ENCODE data around the gene AQP9. TPM values are rescaled to one million over a fixed set of nuclear protein-coding genes. Genes with fewer than 3 reads are reported as not detected.
"Not testable (repeated sequence)": the region's sequence is repeated elsewhere in the genome, so short reads cannot be mapped to it uniquely, and the experiment has no call there.

AQP9 gene
- total RNA-seq, 1 experiment from 2014 or later: not detected

DNA sequence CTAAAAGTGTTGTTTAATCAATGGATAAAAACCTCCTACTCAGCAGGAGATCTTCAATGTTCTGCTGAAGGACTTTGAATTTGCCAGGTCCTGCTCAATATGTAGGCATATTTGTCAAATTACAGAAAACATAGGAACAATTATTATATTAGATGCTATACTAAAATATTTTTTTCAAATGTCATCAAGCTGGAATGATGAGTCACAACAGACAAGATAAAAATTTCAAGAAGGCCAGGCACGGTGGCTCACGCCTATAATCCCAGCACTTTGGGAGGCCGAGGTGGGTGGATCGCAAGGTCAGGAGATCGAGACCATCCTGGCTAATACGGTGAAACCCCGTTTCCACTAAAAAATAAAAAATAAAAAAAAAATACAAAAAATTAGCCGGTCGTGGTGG lies 68.0 kb downstream of the AQP9 start:
- DNase-seq (ENCODE audit: low spot score): no peak
- no TSS peak for BruUV-seq (replicated peaks)
- H3K9me3 ChIP-seq (ENCODE audit: low read depth, low read length, poor library complexity, severe bottlenecking): no peaks in the 10 kb centered on the region
- H3K4me1 ChIP-seq (ENCODE audit: insufficient read depth, low read length, poor library complexity, severe bottlenecking): peaks cover 6% of the 10 kb centered on the region
- no peaks in the 10 kb centered on the region for H3K36me3 ChIP-seq (ENCODE audit: insufficient read depth, low read length, poor library complexity, severe bottlenecking)
- H3K27ac ChIP-seq (ENCODE audit: low read depth, low read length, poor library complexity, severe bottlenecking): no peak overlapping the region
- intact Hi-C loops (cut with micrococcal nuclease; ENCODE audit: unreplicated experiment): no loop called here
- H3K4me3 ChIP-seq (ENCODE audit: low read depth, low read length, poor library complexity, severe bottlenecking): no peak overlapping the region
- H3K27me3 ChIP-seq (replicated peaks; ENCODE audit: insufficient read depth, low read depth, low read length, poor library complexity): no peaks in the 10 kb centered on the region
- POLR2A ChIA-PET (ENCODE audit: low non-redundant PET): no interaction called here
- CTCF ChIA-PET: no interaction called here
- no peak for TF ChIP-seq CTCF (conservative IDR thresholded peaks at IDR 0.05; ENCODE audit: low read depth, low read length)
- TF ChIP-seq EZH2 (IDR thresholded peaks at IDR 0.05; ENCODE audit: borderline replicate concordance, low read depth, low read length, poor library complexity, severe bottlenecking): no peak

GRCh38 chr15:58208217-58208616 lies 70.0 kb downstream of the AQP9 start:
- POLR2A ChIA-PET (ENCODE audit: low non-redundant PET); H3K4me1 ChIP-seq (ENCODE audit: insufficient read depth, low read length, poor library complexity, severe bottlenecking); H3K4me3 ChIP-seq (ENCODE audit: low read depth, low read length, poor library complexity, severe bottlenecking); intact Hi-C loops (cut with micrococcal nuclease; ENCODE audit: unreplicated experiment); H3K36me3 ChIP-seq (ENCODE audit: insufficient read depth, low read length, poor library complexity, severe bottlenecking); H3K27ac ChIP-seq (ENCODE audit: low read depth, low read length, poor library complexity, severe bottlenecking); CTCF ChIA-PET; H3K9me3 ChIP-seq (ENCODE audit: low read depth, low read length, poor library complexity, severe bottlenecking); BruUV-seq (replicated peaks); H3K27me3 ChIP-seq (replicated peaks; ENCODE audit: insufficient read depth, low read depth, low read length, poor library complexity); DNase-seq (ENCODE audit: low spot score): not testable (repeated sequence)

DNA sequence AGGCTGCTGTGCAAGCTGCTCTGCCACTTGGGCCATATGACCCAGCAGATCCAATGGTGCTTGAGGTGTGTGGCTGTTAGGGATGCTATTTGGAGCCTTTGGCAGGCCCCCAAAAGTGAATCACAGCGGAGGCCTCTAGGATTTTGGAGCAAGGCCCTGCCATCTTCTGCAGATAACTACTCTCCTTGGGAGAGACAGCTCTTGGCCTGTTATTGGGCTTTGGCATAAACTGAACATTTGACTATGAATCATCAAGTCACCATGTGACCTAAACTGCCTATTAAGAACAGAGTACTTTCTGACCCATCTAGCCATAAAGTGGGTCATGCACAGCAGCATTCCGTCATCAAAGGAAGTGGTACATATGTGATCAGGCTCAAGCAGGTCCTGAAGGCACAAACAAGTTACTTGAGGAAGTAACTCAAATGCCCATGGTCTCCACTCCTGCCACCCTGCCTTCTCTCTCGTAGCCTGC lies 70.9 kb downstream of the AQP9 start:
- H3K4me3 ChIP-seq (ENCODE audit: low read depth, low read length, poor library complexity, severe bottlenecking); DNase-seq (ENCODE audit: low spot score); H3K27ac ChIP-seq (ENCODE audit: low read depth, low read length, poor library complexity, severe bottlenecking); H3K27me3 ChIP-seq (replicated peaks; ENCODE audit: insufficient read depth, low read depth, low read length, poor library complexity); H3K36me3 ChIP-seq (ENCODE audit: insufficient read depth, low read length, poor library complexity, severe bottlenecking); CTCF ChIA-PET; H3K4me1 ChIP-seq (ENCODE audit: insufficient read depth, low read length, poor library complexity, severe bottlenecking); H3K9me3 ChIP-seq (ENCODE audit: low read depth, low read length, poor library complexity, severe bottlenecking); POLR2A ChIA-PET (ENCODE audit: low non-redundant PET); intact Hi-C loops (cut with micrococcal nuclease; ENCODE audit: unreplicated experiment); BruUV-seq (replicated peaks): not testable (repeated sequence)

- H3K4me1 ChIP-seq (ENCODE audit: insufficient read depth, low read length, poor library complexity, severe bottlenecking); intact Hi-C loops (cut with micrococcal nuclease; ENCODE audit: unreplicated experiment); BruUV-seq (replicated peaks); H3K27me3 ChIP-seq (replicated peaks; ENCODE audit: insufficient read depth, low read depth, low read length, poor library complexity); H3K4me3 ChIP-seq (ENCODE audit: low read depth, low read length, poor library complexity, severe bottlenecking); H3K27ac ChIP-seq (ENCODE audit: low read depth, low read length, poor library complexity, severe bottlenecking); DNase-seq (ENCODE audit: low spot score); H3K36me3 ChIP-seq (ENCODE audit: insufficient read depth, low read length, poor library complexity, severe bottlenecking); POLR2A ChIA-PET (ENCODE audit: low non-redundant PET); H3K9me3 ChIP-seq (ENCODE audit: low read depth, low read length, poor library complexity, severe bottlenecking): not testable (repeated sequence)
- CTCF ChIA-PET: interaction anchor here (0.6 kb wide), 1 partner anchor 475 kb away, joined by 3 read pairs; no protein-coding TSS in a partner anchor
Measured at GRCh38 chr15:58210031-58210430, 71.8 kb downstream of the AQP9 start.
